HFFc6 (cell line): ENCODE data around the gene ATP9B. TPM values are rescaled to one million over a fixed set of nuclear protein-coding genes. Genes with fewer than 3 reads are reported as not detected.

Experiments used
- DNase-seq: peaks from one replicate; pipeline ENCODE4 v3.0.0-alpha.2; 2018
- H3K27ac Mint-ChIP-seq: 2 replicates; pipeline ENCODE4 v1.8.0; 2020; ENCODE audit warnings: mild to moderate bottlenecking, mixed read lengths
- H3K27me3 Mint-ChIP-seq: 2 replicates; pipeline ENCODE4 v1.8.0; 2021; ENCODE audit warnings: mild to moderate bottlenecking, moderate library complexity, mixed read lengths; ENCODE audit not compliant: insufficient read depth
- H3K36me3 Mint-ChIP-seq: 2 replicates; pipeline ENCODE4 v1.8.0; 2021; ENCODE audit warnings: low read depth, mixed read lengths
- H3K4me1 Mint-ChIP-seq: 2 replicates; pipeline ENCODE4 v1.8.0; 2020; ENCODE audit warnings: low read depth, mixed read lengths
- H3K4me3 Mint-ChIP-seq: 2 replicates; pipeline ENCODE4 v1.8.0; 2020; ENCODE audit warnings: mild to moderate bottlenecking, moderate library complexity, mixed read lengths
- H3K9me3 Mint-ChIP-seq: 2 replicates; pipeline ENCODE4 v1.8.0; 2020; ENCODE audit warnings: mild to moderate bottlenecking, mixed read lengths
- total RNA-seq, 6 experiments: library from RNA; stranded (reverse); fragmentation: NEBNext Ultra II Directional; extraction: Animal tissue kit (Norgen Biotek cat#: 25700); gene quantifications; 2 replicates in 1 of 6; 3 replicates in 5 of 6; pipeline ENCODE4 v1.2.3, GENCODE V29; 2021
- TF ChIP-seq, protein P1 (sequence below): fragments of 200-600 bp; sonication (generic); IDR thresholded peaks from 2 replicates; pipeline ENCODE4 v1.5.0; 2021; ENCODE audit warnings: antibody characterized with exemption, mild to moderate bottlenecking

ATP9B gene
- total RNA-seq, 6 experiments from 2014 or later = 9.0 to 11.2 (median 10.5) TPM

GRCh38 chr18:79396431-79397246, 327.4 kb downstream of the ATP9B start:
- Mint-ChIP-seq H3K36me3 (no peaks in the 10 kb centered on the region), H3K4me1 (peaks cover 6% of the 10 kb centered on the region; the same call in 1 of the 2 replicates), H3K9me3 (no peaks in the 10 kb centered on the region), H3K27ac (no peak overlapping the region), H3K27me3 (peaks cover 1% of the 10 kb centered on the region), H3K4me3 (no peak overlapping the region)
- DNase-seq = no peak
- TF ChIP-seq, protein P1, sequence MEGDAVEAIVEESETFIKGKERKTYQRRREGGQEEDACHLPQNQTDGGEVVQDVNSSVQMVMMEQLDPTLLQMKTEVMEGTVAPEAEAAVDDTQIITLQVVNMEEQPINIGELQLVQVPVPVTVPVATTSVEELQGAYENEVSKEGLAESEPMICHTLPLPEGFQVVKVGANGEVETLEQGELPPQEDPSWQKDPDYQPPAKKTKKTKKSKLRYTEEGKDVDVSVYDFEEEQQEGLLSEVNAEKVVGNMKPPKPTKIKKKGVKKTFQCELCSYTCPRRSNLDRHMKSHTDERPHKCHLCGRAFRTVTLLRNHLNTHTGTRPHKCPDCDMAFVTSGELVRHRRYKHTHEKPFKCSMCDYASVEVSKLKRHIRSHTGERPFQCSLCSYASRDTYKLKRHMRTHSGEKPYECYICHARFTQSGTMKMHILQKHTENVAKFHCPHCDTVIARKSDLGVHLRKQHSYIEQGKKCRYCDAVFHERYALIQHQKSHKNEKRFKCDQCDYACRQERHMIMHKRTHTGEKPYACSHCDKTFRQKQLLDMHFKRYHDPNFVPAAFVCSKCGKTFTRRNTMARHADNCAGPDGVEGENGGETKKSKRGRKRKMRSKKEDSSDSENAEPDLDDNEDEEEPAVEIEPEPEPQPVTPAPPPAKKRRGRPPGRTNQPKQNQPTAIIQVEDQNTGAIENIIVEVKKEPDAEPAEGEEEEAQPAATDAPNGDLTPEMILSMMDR = no peak; the same call in 1 of the 2 replicates

DNA sequence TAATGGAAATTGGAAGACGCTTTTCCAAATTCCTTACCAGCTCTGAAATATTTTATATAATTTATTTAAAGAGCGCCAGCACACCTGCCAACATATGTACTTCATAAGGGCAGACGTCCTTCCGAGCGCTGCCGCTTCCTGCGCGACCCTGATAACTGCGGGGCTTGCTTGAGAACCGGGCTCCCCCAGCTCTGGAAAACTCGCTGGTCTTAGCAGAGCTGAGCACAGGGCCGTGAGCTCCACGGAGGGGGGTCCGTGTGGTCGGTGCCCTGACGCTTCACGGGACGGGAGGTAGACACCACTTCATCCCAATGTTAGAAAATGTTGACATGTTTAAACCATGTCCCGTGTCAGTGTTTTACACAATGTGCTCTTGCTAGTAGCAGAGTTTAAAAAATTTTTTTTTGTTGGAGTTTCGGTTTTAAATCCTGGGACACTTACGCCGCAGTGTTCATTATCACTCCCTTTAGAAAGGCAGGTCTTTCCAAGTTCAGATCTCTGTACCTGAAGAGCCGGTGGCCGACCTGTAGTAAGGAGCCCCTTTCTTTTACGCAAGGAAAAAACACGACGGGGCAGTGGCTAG, 328.1 kb downstream of the ATP9B start:
- H3K9me3 Mint-ChIP-seq = no peaks in the 10 kb centered on the region
- DNase-seq = no peak
- peaks cover 1% of the 10 kb centered on the region for H3K27me3 Mint-ChIP-seq
- H3K4me3 Mint-ChIP-seq = no peak overlapping the region
- TF ChIP-seq, protein P1 = no peak
- no peak overlapping the region for H3K27ac Mint-ChIP-seq
- H3K36me3 Mint-ChIP-seq = no peaks in the 10 kb centered on the region
- peaks cover 6% of the 10 kb centered on the region; the same call in 1 of the 2 replicates for H3K4me1 Mint-ChIP-seq

GRCh38 chr18:79397830-79398761, 328.9 kb downstream of the ATP9B start:
- Mint-ChIP-seq H3K27ac (no peak overlapping the region), H3K4me1 (peaks cover 6% of the 10 kb centered on the region; the same call in 1 of the 2 replicates), H3K36me3 (no peaks in the 10 kb centered on the region), H3K9me3 (no peaks in the 10 kb centered on the region), H3K27me3 (peaks cover 1% of the 10 kb centered on the region; the same call in 1 of the 2 replicates), H3K4me3 (no peak overlapping the region)
- TF ChIP-seq, protein P1 = no peak
- DNase-seq = no peak

- peaks cover 1% of the 10 kb centered on the region; the same call in 1 of the 2 replicates for H3K27me3 Mint-ChIP-seq
- H3K27ac Mint-ChIP-seq = peak overlapping the region; percentile 45
- TF ChIP-seq, protein P1 = no peak
- no peaks in the 10 kb centered on the region for H3K36me3 Mint-ChIP-seq
- H3K4me1 Mint-ChIP-seq = no peaks in the 10 kb centered on the region
- peak overlapping the region; percentile 44; the same call in 1 of the 2 replicates for H3K4me3 Mint-ChIP-seq
- DNase-seq = no peak
- H3K9me3 Mint-ChIP-seq = no peaks in the 10 kb centered on the region
These were observed 330.3 kb downstream of the ATP9B start for GRCh38 chr18:79399275-79400081.
